HL-60 (cell line): Measurements from ENCODE around the gene VWA5B2.
A peak's percentile ranks its signal among the peaks of the same experiment; 100 is the strongest.
"Not testable (repeated sequence)": the region's sequence is repeated elsewhere in the genome, so short reads cannot be mapped to it uniquely, and the experiment has no call there.

Experiments used
- DNase-seq, 2 experiments: peaks; one replicate each; pipeline ENCODE4 v3.0.0-alpha.2; 2010 to 2020; ENCODE audit warnings: low read depth in 1 of 2, low spot score in 1 of 2
- H3K27ac ChIP-seq: fragments of 250-450 bp; sonication (Bioruptor Pico); replicated peaks from 2 replicates; pipeline ENCODE4 v1.5.1; 2020; ENCODE audit warnings: mild to moderate bottlenecking, moderate library complexity
- H3K27me3 ChIP-seq: fragments of 250-450 bp; sonication (Bioruptor Pico); 2 replicates; pipeline ENCODE4 v1.5.1; 2021; ENCODE audit warnings: mild to moderate bottlenecking, moderate library complexity; ENCODE audit not compliant: insufficient read depth, poor library complexity, severe bottlenecking
- H3K4me3 ChIP-seq: replicated peaks from 2 replicates; pipeline ENCODE4 v1.5.1; 2011; ENCODE audit warnings: mild to moderate bottlenecking, control low read depth, low read length; ENCODE audit not compliant: insufficient read depth
- GABPA ChIP-seq: IDR thresholded peaks from 2 replicates; pipeline ENCODE4 v1.6.1; 2012; ENCODE audit warnings: low read depth
- POLR2AphosphoS5 ChIP-seq: IDR thresholded peaks from 2 replicates; pipeline ENCODE4 v1.6.1; 2012; ENCODE audit warnings: low read depth
- SPI1 ChIP-seq: IDR thresholded peaks from 2 replicates; pipeline ENCODE4 v1.6.1; 2012; ENCODE audit warnings: low read depth, mild to moderate bottlenecking, borderline replicate concordance
- TF ChIP-seq, protein P1 (sequence below): IDR thresholded peaks from one replicate; pipeline ENCODE4 v1.5.1; 2011; ENCODE audit warnings: low read length, control low read depth, inconsistent platforms; ENCODE audit not compliant: insufficient read depth
- TF ChIP-seq, protein P2 (sequence below): IDR thresholded peaks from 2 replicates; pipeline ENCODE4 v1.6.1; 2012; ENCODE audit warnings: low read depth; ENCODE audit not compliant: insufficient replicate concordance

VWA5B2 gene

DNA sequence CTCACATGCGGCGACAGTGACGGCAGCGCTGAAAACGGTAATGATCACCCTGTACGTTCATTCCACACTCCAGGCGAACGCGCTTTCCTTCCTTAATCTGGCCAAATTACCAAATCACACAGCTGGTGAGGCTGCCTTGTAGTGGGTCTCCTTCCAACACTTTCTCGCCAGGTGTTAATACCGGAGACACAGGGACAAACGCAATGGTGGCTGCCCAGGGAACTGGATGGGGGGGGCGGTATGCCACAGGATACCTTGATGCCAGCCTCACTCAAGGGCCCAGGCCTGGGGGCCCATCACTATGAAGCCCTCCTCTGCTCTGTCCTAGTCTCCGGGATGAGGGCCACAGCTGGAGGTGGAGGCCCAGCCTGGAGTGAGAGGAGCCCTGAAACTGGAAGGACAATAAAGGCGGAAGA lies 33.4 kb downstream of the VWA5B2 start:
- Histone ChIP-seq H3K27me3 (peaks cover 23% of the 10 kb centered on the region), H3K27ac (no peak overlapping the region), H3K4me3 (no peak overlapping the region)
- DNase-seq = peak in 1 of 2 experiments; percentile 25
- TF ChIP-seq POLR2AphosphoS5 (no peak), SPI1 (no peak), GABPA (no peak)
- TF ChIP-seq, protein P1, sequence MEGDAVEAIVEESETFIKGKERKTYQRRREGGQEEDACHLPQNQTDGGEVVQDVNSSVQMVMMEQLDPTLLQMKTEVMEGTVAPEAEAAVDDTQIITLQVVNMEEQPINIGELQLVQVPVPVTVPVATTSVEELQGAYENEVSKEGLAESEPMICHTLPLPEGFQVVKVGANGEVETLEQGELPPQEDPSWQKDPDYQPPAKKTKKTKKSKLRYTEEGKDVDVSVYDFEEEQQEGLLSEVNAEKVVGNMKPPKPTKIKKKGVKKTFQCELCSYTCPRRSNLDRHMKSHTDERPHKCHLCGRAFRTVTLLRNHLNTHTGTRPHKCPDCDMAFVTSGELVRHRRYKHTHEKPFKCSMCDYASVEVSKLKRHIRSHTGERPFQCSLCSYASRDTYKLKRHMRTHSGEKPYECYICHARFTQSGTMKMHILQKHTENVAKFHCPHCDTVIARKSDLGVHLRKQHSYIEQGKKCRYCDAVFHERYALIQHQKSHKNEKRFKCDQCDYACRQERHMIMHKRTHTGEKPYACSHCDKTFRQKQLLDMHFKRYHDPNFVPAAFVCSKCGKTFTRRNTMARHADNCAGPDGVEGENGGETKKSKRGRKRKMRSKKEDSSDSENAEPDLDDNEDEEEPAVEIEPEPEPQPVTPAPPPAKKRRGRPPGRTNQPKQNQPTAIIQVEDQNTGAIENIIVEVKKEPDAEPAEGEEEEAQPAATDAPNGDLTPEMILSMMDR = no peak
- TF ChIP-seq, protein P2, sequence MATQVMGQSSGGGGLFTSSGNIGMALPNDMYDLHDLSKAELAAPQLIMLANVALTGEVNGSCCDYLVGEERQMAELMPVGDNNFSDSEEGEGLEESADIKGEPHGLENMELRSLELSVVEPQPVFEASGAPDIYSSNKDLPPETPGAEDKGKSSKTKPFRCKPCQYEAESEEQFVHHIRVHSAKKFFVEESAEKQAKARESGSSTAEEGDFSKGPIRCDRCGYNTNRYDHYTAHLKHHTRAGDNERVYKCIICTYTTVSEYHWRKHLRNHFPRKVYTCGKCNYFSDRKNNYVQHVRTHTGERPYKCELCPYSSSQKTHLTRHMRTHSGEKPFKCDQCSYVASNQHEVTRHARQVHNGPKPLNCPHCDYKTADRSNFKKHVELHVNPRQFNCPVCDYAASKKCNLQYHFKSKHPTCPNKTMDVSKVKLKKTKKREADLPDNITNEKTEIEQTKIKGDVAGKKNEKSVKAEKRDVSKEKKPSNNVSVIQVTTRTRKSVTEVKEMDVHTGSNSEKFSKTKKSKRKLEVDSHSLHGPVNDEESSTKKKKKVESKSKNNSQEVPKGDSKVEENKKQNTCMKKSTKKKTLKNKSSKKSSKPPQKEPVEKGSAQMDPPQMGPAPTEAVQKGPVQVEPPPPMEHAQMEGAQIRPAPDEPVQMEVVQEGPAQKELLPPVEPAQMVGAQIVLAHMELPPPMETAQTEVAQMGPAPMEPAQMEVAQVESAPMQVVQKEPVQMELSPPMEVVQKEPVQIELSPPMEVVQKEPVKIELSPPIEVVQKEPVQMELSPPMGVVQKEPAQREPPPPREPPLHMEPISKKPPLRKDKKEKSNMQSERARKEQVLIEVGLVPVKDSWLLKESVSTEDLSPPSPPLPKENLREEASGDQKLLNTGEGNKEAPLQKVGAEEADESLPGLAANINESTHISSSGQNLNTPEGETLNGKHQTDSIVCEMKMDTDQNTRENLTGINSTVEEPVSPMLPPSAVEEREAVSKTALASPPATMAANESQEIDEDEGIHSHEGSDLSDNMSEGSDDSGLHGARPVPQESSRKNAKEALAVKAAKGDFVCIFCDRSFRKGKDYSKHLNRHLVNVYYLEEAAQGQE = no peak

DNA sequence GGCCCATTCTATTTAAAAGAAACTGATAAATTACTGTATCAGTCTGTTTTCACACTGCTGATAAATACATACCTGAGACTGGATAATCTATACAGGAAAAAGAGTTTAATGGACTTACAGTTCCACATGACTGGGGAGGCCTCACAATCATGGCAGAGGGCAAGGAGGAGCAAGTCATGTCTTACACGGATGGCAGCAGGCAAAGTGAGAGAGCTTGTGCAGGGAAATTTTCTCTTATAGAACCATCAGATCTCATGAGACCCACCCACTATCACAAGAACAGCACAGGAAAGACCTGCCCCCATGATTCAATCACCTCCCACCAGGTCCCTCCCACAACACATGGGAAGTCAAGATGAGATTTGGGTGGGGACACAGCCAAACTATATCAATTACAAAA lies 37.9 kb downstream of the VWA5B2 start:
- not testable (repeated sequence) for H3K4me3 ChIP-seq, H3K27ac ChIP-seq, H3K27me3 ChIP-seq, DNase-seq

DNA sequence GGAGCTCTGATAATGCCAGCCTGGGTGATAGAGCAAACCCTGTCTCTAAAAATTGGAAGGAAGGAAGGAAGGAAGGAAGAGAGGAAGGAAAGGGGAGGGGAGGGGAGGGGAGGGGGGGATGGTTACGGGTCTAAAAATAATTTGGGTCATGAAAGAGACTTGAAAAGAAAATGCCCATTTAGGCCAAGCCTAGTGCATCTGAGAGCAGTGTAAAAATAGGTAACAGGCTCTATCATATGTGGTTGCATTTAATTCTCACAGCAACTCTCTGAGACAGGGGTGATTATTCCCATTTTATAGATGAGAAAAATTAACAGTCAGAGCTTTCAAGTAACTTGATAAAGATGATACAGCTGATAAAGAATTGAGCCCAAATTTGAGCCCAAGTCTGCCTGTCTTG lies 42.9 kb downstream of the VWA5B2 start:
- H3K4me3 ChIP-seq = no peak overlapping the region
- H3K27me3 ChIP-seq = peaks cover 17% of the 10 kb centered on the region
- H3K27ac ChIP-seq = no peak overlapping the region
- DNase-seq = no peak
- TF ChIP-seq GABPA (no peak), POLR2AphosphoS5 (no peak), SPI1 (no peak)
- TF ChIP-seq, protein P1 = no peak
- TF ChIP-seq, protein P2 = no peak

DNA sequence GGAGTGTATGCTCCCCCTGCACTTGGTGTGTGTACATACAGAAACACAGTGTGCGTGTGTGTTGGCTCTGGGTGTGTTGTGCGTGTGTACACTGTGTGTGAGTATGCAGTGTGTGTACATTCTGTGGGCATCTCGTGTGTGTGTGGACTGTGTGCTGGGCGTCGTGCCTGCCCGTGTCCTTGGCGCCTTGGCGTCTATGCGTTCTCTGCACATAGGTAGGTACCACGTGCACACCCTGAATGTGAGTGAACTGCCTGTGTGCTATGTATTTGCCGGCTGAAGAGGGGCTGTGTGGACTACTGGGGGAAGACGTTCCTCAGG lies 46.0 kb downstream of the VWA5B2 start:
- peaks cover 17% of the 10 kb centered on the region for H3K27me3 ChIP-seq
- no peak for TF ChIP-seq SPI1
- TF ChIP-seq GABPA = no peak
- TF ChIP-seq, protein P2 = no peak
- TF ChIP-seq, protein P1 = no peak
- TF ChIP-seq POLR2AphosphoS5 = no peak
- DNase-seq = no peak
- H3K27ac ChIP-seq = no peak overlapping the region
- no peak overlapping the region for H3K4me3 ChIP-seq
